IPS-NIHi11 (cell line): Measurements from ENCODE around the gene PARP9.
"Not testable (repeated sequence)": the region's sequence is repeated elsewhere in the genome, so short reads cannot be mapped to it uniquely, and the experiment has no call there.

Experiments
- DNase-seq: peaks from one replicate; pipeline ENCODE4 v3.0.0; 2012; ENCODE audit warnings: mixed read lengths, low spot score

PARP9 gene

DNA sequence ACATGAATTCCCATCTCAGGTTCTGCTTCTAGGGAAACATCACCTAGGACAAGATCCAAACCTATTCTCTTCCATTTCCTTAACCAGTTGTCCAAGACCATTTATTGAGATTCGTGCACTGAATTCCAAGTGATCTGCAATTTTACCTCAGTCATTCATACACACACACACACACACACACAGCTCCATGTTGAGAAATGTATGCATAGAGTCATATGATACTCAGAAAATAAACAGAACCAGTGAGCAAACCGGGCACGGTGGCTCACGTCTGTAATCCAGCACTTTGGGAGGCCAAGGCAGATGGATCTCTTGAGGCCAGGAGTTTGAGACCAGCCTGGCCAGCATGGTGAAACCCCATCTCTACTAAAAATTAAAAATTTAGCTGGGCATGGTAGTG, 43.2 kb downstream of the PARP9 start:
- no peak for DNase-seq

DNA sequence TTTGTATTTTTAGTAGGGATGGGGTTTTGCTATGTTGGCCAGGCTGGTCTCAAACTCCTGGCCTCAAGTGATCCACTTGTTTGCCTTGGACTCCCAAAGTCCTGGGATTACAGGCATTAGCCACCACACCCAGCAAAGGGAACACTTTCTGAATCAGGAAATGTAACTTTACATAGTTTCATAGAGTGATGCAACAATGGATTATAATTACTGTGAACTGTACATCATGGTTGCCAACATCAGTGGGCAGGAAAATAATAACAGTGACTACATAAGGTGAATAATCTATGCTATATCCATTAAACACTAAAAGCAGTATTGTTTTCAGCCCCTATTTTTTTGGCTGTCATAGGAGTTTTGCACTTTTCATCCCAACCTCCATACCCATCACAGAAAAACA, 44.4 kb downstream of the PARP9 start:
- no peak for DNase-seq

DNA sequence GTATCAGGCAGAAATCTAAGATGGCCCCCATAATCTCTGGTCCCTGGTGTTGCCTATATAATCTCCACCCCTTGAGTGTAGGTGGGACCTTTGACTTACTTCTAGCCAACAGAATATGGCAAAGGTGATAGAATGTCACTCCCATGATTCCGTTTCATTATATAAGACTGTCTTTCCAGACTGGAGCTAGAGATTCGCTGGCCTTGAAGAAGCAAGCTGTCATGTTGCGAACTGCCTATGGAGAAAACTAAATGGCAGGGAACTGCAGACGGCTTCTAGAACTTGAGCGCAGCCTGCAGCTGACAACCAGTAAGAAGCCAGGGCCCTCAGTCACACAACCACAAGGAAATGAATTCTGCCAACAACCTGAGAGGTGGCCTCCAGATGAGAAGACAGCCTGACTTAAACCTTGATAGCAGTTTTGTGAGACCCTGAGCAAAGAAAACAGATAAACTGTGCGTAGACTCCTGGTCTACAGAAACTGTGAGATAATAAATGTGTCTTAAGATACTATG, 47.2 kb downstream of the PARP9 start:
- no peak for DNase-seq

DNA sequence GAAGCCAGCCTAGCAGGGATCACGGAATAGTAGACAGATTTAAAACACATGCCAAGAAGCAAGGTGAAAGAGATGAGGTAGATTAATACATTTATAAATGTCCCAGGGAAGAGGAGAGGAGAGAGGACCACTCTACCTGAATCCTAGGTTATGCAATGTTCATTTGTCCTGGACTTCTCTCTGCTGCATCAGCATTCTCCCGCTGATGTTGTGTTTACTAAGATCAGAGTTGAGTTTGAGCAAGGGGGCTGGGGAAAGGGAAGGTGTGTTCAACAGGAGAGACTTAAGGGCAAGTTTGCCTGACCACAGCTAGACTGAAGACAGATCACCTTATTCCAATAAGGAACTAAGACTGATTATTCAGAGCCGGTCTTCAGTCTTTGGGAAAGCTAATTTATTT, 48.2 kb downstream of the PARP9 start:
- DNase-seq = no peak

DNA sequence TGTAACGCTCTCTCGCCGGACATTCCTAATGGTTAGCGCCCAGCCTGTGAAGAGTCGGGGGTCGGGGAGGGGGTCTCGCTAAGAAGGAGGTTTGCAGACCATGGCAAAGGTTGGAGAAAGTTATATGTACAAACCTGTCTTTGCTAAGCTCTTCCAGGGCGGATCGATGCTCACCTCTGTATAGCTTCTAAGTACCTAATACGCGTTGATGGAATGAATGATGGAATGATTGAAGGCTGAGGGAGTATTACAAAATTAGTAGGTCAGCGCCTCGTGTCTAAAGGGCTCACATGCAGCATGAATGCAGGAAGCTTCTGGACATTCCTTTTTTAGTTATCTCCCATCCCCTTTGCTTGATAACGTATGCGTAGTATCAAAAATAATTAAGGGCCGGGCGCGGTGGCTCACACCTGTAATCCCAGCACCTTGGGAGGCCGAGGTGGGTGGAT, 49.1 kb downstream of the PARP9 start:
- DNase-seq = no peak

DNA sequence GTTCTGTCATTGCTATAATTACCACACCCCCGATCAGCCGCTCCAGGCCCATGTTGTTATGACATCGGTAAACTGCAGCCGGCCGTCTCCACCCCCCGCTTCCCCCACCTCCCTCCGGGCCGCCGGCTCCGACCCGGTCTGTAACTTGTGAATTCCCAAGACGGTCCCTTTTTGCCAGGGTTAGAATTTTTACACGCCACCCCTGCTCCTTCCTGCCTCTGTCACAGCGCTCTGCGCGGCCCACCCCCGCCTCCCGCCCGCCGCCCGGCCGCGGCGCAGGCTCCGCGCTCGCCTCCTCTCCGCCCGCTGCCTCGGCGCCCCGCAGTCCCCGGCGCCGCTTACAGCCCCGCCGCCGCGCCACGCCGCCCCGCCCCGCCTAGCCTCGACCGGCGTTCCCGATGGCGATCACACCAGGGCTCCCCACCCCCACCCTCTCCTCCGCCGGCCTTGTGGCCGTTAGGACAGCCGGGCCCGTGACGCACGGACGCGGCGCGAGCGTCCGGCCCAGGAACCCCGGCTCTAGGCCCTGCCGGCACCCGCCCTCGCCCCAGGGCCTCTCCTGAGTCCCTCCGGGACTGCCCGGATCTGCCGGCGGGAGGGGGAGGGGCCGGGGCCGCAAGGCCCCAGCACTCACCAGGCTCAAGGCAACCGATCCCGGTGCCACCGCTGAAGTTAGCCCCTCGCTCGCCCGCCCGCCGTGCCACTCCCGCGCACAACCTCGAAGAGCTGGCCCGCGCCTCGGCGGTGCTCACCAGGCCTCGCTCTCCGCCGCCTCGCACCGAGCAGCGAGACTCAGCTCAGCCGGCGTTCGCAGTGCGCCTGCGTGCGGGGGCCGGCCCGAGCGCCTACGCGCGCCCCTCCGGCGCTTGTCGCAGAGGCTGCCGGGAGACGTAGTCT, 49.7 kb downstream of the PARP9 start, which contains the start of gene KPNA1:
Gene KPNA1 (minus strand): TSS at position 817 of the 897 bp plus-strand sequence. CDS start 18,374 bp downstream, outside the sequence.
- peak; percentile 97 for DNase-seq

DNA sequence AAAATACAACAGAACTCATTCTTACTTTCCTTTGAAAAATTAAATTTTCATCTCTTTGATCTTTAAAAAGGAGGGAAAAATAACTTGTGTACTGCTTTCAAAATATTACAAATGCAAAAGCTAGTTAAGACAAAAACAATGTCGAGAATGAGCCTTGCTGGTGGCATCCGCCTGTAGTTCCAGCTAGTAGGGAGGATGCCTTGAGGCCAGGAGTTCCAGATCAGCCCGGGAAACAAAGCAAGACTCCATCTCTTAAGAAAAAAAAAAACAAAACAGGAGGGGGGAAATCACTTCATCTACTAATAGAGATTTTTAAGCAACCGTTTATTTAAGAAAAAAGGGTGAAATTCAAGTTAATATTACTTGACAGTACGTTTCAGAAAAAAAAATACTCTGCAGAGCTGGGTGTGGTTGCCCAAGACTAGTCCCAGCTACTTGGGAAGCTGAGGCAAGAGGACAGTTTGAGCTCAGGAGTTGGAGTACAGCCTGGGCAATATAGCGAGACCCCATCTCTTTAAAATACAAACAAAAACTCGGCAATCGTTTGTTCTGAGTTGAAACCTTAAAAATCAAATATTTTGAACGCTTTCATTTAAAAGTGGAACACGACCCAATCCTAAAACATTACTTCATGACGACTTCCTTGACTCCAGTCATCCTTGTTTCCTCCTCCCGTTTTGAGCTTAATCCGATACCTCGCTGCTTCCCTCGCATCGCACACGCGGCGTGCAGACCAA, 50.5 kb downstream of the PARP9 start:
- no peak for DNase-seq

DNA sequence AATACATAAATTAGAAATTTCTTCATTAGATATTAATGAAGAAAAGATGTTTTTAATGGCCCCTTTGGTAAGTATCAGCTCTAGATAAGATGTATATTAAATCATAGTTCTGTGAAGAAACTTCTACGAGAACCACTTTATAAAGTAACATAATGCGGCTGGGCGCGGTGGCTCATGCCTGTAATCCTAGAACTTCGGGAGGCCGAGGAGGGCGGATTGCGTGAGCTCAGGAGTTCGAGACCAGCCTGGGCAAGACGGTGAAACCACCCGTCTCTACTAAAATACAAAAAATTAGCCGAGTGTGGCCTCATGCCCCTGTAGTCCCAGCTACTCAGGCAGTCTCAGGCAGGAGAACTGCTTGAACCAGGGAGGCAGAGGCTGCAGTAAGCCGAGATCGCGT, 51.8 kb downstream of the PARP9 start:
- DNase-seq = no peak

DNA sequence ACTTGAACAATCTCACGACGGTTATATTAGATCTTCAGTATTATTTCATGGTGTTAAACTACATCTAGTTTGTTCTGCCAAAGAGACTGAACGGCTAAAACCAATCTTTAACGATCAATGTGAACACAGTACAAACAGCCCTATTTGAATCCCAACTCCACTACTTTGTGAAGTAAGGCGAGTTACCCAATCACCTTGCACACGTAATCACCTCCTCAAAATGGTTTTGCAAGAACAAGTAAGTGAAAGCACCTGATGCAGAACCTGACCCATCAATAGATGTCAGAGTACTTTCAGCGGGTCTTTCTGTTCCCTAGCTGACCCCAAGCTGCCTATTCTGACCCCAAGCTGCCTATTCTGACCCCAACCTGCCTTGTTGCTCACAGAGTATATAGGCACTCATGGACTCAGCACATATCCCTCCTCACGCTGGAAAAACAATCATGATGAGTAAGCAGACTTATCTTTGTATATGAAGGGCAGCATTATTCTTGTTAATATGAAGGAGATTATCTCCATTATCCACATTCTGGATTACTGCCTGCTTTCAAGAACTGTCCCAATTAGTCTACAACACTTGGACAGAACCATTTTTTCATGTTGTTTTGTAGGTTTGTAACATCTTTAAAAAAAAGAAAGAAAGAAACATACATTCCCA, 53.1 kb downstream of the PARP9 start:
- no peak for DNase-seq

DNA sequence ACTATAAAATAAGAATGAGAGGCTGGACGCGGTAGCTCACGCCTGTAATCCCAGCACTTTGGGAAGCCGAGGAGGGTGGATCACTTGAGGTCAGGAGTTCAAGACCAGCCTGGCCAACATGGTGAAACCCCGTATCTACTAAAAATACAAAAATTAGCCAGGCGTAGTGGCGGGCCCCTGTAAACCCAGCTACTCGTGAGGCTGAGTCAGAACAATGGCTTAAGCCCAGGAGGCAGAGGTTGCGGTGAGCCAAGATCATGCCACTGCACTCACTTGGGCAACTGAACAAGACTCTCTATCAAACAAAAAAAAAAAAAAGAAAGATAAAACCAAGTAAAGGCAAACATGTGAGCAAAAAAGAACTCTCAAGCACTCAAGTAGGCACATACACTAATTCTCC, 55.2 kb downstream of the PARP9 start:
- DNase-seq = not testable (repeated sequence)

DNA sequence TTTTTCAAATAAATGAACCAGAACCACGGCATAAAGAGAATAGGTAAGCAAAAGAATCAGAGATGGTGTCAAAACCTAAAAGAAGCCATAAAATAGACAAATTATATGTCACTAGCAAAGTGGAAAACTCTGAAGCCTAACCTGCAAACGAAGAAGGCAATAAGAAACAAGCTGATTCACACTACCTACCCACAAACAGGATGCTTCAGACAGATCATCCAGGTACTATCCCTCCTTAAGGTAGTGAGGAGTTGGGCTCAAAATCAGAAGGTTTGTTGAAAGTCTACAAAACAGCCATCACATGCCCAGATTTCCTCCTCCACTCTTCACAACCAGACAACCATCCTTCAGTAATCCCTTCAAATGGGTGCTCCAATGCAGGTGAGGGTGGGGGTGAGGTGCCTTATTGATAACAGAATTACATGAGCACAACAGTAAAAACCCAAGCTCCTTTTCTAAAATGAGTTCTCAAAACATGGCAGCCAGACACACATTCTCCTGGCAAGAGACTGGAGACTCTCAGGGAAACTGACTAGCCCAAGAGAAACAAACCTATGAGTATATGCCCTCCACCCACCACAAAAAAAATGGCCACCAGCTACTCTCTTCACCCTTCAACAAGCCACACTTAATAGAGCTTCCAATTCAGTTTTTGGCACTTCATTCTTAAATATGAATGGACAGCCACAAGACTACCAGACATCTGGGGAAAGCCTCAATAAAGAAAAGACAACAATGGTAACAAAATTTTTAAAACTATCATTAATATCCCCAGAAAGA, 55.8 kb downstream of the PARP9 start:
- DNase-seq = no peak

DNA sequence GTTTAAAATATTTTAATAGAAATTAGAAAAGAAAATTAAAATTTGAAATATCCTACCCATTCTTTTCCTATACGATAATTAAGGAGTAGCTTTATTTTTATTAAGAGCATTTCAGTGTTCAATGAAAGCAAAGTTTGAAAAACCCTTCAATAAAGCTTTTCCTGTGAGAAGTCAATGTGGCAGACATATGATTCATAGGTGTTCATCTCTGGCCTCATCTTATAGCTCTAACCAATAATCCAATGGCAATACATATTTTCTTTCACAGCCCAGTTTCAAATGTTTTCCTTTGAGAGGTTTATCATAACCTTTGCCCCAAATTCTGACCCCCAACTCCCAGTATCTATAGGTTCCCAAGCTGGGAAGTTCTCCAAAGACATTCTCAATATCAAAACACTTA, 57.6 kb downstream of the PARP9 start:
- DNase-seq = no peak

DNA sequence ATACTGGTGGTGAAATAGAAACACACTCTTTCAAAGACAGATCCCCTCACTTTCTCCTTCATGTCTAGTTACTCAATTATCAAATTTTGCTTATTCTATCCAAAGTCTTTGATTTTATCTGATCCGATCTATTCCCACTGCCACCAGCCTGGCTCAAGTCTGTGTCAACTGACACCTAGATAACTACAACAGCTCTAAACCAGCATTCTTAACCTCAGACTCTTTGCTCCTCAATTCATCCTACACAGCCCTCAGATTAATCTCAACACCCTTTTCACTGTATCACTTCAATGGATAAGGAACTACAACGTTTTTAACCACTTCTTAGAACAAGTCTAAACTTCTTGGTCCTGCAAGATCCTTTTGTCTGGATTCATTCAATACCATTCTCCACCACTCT, 58.4 kb downstream of the PARP9 start:
- DNase-seq = no peak

DNA sequence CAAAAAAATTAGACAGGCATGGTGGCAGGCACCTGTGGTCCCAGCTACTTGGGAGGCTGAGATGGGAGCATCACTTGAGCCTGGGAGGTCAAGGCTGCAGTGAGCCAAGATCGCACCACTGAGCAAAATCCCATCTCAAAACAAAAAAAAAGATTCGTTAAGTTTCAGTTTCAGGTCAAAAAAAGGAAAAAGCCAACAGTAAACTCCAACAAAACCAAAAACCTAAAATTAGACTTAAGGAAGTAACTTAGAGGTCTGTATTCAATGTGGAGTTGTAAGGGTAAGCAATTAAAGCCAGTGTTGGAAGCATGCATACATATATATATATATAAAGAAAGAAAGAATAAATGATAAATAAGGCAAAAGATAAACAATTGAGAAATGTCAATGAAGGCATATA, 61.2 kb downstream of the PARP9 start:
- no peak for DNase-seq

DNA sequence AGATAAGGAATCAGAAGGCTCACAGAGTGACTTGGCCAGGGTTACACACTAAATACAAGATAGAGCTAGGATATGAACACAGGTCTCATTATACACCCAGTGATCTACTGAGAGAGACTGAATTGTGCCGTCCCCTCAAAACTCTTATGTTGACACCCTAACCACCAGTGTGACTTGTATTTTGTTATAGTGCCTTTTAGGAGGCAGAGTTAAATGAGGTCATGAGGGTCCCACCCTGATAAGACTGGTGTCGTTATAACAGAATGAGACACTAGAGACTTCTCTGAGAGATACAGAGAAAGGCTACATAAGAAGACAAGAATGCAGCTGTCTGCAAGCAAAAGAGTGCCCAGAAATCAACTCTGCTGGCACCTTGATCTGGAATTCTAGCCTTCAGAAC, 62.0 kb downstream of the PARP9 start:
- no peak for DNase-seq

DNA sequence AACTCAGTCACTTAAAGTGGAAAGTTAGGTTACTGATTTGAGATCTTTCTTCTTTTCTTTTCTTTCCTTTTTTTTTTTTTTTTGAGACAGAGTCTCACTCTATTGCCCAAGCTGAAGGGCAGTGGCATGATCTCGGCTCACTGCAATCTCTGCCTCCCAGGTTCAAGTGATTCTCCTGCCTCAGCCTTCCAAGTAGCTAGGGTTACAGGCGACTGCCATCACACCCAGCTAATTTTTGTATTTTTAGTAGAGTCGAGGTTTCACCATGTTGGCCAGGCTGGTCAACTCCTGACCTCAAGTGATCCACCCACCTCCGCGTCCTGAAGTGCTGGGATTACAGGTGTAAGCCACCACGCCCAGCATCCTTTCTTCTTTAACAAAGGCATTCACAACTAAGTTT, 63.1 kb downstream of the PARP9 start:
- not testable (repeated sequence) for DNase-seq

DNA sequence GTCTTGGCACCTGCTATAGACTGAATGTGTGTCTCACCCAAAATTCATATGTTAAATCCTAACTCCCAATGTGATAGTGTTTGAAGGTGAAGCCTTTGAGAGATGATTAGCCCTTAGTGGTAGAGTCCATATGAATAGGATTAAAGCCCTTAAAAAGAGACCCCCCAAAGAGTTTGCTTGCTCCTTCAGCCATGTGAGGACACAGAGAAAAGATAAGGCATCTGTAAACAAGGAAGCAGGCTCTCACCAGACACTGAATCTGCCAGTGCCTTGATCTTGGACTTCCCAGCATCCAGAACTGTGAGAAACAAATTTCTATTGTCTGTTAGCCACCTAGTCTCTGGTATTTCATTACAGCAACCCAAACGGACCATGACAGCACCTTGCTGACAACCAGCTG, 65.9 kb downstream of the PARP9 start:
- no peak for DNase-seq

DNA sequence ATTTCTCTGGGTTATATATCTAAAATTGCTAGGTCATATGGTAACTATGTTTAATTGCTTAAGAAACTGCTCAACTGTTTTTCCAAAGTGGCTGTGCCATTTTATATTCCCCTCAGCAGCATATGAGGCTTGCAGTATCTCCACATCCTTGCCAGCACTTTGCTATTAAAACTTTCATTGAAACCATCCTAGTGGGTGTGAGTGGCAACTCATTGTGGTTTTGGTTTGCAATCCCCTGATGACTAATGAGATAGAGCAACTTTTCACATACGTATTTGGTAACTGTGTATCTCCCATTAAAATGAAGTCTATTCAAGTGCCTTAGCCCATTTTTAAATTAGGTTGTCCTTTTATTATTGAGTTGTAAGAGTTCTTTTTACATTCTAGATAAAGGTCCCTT, 66.7 kb downstream of the PARP9 start:
- no peak for DNase-seq

DNA sequence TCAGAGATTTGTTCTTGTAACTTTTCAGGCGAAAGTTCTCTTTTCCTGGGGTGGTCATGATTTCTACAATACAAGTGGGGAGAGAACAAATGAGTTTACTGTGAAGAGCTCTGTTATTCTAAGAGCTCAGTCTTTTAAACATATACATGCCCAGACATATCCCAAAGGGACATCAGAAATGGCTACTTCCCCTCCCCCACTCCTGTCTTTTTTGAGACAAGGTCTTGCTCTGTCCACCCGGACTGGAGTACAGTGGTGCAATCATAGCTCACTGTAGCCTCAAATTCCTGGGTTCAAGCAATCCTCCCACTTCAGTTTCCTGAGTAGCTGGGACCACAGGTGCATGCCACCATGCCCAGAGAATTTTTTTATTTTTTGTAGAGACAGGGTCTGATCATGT, 67.6 kb downstream of the PARP9 start:
- no peak for DNase-seq

DNA sequence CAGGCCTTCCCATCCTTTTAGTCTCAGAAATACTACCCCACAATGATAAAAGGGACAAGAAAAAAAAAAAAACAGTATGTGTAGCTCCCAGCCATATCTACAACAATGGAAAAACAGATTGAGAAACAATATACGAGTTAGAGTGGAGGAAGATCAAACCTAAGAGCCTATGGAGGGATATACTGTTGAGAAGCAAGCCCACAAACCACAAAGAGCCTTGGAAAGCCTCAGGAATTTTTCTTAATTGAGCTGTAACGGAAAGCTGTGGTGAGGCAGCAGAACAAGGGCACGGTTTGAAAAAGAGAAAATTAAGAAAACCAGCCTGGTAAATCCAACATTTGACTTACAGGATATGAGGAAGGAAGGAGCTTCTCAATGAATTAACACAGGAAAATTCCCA, 70.8 kb downstream of the PARP9 start:
- no peak for DNase-seq

DNA sequence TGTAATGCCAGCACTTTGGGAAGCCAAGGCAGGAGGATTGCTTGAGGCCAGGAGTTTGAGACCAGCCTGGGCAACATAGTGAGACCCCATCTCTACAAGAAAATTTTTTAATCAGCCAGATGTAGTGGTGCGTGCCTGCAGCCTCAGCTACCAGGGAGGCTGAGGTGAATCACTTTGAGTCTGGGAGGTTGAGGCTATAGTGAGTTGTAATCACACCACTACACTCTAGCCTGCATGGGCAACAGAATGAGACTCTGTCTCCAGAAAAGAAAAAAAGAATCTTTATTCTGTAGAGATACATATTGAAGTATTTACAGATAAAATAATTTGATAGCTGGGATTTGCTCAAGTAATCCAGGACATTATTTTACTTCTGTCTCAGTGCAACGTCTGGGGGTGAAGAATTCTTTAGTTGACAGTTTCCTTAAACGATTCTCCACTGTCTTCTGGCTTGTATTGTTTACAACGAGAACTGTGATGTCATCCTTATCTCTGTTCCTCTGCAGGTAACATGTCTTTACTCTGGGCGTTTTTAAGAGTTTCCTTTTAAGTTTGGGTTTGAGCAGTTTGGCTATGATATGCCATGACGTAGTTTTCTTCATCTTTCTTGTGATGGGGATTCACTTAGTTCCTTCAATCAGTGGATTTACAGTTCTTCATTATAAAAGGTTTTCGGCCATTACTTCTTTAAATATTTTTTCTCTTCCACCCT, 75.7 kb downstream of the PARP9 start:
- no peak for DNase-seq
